Mesothelial cell of epicardium (in vitro differentiated cells): ENCODE measurements around the gene SENP1. TPM values are rescaled to one million over a fixed set of nuclear protein-coding genes. Genes with fewer than 3 reads are reported as not detected.

ENCODE experiments used
- DNase-seq, 2 experiments: peaks; one replicate each; pipeline ENCODE4 v3.0.0; 2021; ENCODE audit warnings: low spot score in 2 of 2; ENCODE audit not compliant: unreplicated experiment in 2 of 2
- H3K27ac Mint-ChIP-seq: 2 replicates; pipeline ENCODE4 v1.8.0; 2021; ENCODE audit warnings: mixed read lengths
- H3K27me3 Mint-ChIP-seq: 2 replicates; pipeline ENCODE4 v1.8.0; 2021; ENCODE audit warnings: low read depth, mixed read lengths
- H3K36me3 Mint-ChIP-seq: 2 replicates; pipeline ENCODE4 v1.8.0; 2021; ENCODE audit warnings: mixed read lengths
- H3K4me1 Mint-ChIP-seq: 2 replicates; pipeline ENCODE4 v1.8.0; 2021; ENCODE audit warnings: mixed read lengths
- H3K4me3 Mint-ChIP-seq: 2 replicates; pipeline ENCODE4 v1.8.0; 2021; ENCODE audit warnings: mild to moderate bottlenecking, moderate library complexity, mixed read lengths
- H3K9me3 Mint-ChIP-seq: 2 replicates; pipeline ENCODE4 v1.8.0; 2021; ENCODE audit warnings: mixed read lengths
- CTCF ChIP-seq: fragments of 200-600 bp; sonication (generic); IDR thresholded peaks from one replicate; pipeline ENCODE4 v1.5.0; 2021; ENCODE audit warnings: antibody characterized with exemption; ENCODE audit not compliant: unreplicated experiment
- total RNA-seq: library from RNA; stranded (reverse); gene quantifications from 3 replicates; pipeline ENCODE4 v1.2.1, GENCODE V29; 2021

SENP1 gene
- total RNA-seq, 1 donor from 2014 or later, result 31.1 TPM

DNA sequence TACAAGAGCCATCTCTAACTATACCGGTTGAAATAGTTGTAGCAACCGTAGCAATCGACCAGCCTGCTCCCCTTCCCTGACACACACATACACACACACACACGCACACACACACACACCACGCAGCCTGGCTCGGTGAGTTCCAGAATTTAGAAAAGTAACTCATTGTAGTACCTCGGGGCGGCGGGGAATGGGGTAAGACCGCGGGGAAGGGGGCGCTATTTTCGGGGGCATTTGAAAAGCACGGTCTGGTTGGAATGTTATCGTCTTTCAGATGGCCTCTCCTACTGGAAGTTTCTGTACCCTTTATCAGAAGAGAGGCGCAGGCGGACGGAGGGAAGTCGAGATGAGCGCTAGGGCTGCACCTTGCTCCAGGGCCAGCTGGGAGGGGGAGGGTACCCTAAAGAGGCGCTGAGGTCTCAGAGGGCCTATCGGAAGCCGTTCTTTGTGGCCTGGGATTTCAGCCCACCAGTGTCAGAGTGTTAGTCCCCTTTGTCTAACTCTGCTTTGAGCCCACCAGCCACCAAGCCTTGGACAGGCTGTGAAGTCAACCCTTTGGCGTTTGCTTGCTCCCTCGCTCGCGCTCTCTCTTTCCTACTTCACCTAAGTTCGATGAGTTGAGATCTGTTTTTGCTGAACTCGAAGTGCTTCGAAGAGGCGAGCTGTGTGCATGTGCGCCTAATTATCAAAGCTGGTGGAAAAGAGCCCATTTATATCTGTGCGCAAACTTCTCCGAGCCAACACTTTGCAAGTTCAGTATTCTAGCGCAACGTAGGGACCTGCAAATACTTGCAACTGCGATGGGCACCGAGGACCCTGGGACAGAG lies 102.4 kb downstream of the SENP1 start:
- TF ChIP-seq CTCF, result no peak
- Mint-ChIP-seq H3K4me3 (peak overlapping the region; percentile 77), H3K27ac (peak overlapping the region; percentile 92), H3K36me3 (no peaks in the 10 kb centered on the region), H3K9me3 (no peaks in the 10 kb centered on the region), H3K27me3 (peaks cover 56% of the 10 kb centered on the region), H3K4me1 (peaks cover 49% of the 10 kb centered on the region)
- no peak for DNase-seq

DNA sequence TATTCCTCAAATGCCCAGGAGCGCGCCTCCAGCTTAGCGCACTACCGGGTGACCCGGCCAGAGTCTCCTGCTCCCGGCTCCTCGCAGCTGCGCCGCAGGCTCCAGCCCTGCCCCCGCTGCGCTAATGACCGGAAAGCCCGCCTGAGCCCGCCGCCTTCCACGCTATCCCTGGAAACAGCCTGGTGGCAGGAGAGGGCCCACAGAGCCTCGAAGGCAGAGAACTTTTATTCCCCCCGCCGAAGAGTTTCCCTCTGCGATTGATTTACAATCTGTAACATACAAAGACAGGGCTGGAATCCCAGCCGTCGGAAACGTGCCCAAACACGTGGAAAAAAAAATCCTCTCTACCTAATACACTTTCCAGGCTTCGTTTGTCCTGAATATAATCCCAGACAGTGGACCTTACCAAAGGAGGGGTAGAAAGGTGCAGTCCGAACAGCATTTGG lies 103.1 kb downstream of the SENP1 start:
- DNase-seq, result peak in 1 of 2 experiments; percentile 67
- Mint-ChIP-seq H3K9me3 (no peaks in the 10 kb centered on the region), H3K27me3 (peaks cover 52% of the 10 kb centered on the region), H3K4me1 (peaks cover 47% of the 10 kb centered on the region), H3K27ac (peak overlapping the region; percentile 92), H3K4me3 (peak overlapping the region; percentile 77), H3K36me3 (no peaks in the 10 kb centered on the region)
- TF ChIP-seq CTCF, result no peak

GRCh38 chr12:48002414-48002730 lies 103.5 kb downstream of the SENP1 start:
- DNase-seq, result no peak
- Mint-ChIP-seq H3K4me3 (peak overlapping the region; percentile 77), H3K36me3 (no peaks in the 10 kb centered on the region), H3K27me3 (peaks cover 49% of the 10 kb centered on the region), H3K27ac (peak overlapping the region; percentile 92), H3K9me3 (no peaks in the 10 kb centered on the region), H3K4me1 (peaks cover 47% of the 10 kb centered on the region)
- no peak for TF ChIP-seq CTCF

GRCh38 chr12:48001505-48002413 lies 104.1 kb downstream of the SENP1 start:
- peak in 1 of 2 experiments; percentile 73 for DNase-seq
- Mint-ChIP-seq H3K4me1 (peaks cover 47% of the 10 kb centered on the region), H3K9me3 (no peaks in the 10 kb centered on the region), H3K4me3 (peak overlapping the region; percentile 77), H3K36me3 (no peaks in the 10 kb centered on the region), H3K27me3 (peaks cover 43% of the 10 kb centered on the region), H3K27ac (peak overlapping the region; percentile 92)
- no peak for TF ChIP-seq CTCF

DNA sequence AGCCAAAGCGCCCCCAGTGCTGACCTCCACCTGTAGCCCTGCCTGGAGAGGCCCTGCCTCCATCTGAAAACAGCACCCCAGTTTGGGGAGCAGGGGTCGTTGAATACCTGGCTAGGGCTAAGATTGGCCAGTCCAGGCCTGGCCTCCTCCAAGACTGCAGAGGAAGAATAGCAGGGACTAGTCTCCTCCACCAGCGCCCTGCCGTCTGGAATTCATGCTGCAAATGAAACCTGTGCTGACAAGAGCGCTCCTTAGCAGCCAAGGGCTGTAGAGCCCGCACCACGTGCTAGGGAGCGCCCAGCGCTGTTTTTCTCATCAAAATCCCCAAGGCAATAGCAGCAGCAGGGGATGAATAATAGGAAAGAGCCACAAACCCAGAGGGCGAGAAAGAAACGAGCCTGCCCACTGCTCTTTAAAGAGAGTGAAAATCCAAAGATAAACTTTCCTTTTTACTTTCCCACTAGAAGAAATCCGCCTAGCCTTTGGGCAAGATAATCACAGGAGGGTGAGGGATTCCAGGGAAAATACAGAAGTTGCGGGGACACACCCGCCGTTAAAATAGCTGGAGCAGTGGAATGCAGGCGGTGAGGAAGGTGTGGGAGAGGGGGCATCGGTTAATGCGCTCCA lies 104.9 kb downstream of the SENP1 start:
- TF ChIP-seq CTCF, result no peak
- DNase-seq, result peak in 1 of 2 experiments; percentile 66
- Mint-ChIP-seq H3K4me3 (peak overlapping the region; percentile 77), H3K27ac (peak overlapping the region; percentile 92), H3K9me3 (no peaks in the 10 kb centered on the region), H3K27me3 (peaks cover 38% of the 10 kb centered on the region), H3K36me3 (no peaks in the 10 kb centered on the region), H3K4me1 (peaks cover 47% of the 10 kb centered on the region)
